GM18907 (cell line): ENCODE measurements around the gene FILIP1L.
A peak's percentile ranks its signal among the peaks of the same experiment; 100 is the strongest.

Experiments
- ATAC-seq: cut with Tn5 transposase; IDR thresholded peaks from one replicate; pipeline ENCODE4 v1.9.1; 2021; ENCODE audit warnings: mild to moderate bottlenecking, moderate library complexity; ENCODE audit not compliant: unreplicated experiment

The FILIP1L gene

DNA sequence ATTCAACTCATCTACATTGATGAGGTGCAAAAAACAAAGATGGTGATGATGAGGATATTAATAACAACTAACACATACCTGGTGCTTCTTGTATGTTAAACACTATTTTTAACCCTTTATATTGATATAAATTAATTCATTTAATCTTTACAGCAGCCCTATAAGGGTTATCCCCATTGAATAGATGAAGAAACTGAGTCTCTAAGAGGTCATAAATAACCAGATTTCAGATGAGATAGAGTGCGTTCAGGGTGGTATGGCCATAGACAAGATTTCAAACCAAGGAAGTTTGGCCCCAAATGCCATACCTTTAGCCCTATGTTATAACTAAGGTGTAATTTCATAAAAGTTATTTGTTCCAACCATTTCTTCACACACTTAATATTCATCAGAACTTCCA, 214.1 kb downstream of the FILIP1L start:
- ATAC-seq = no peak

DNA sequence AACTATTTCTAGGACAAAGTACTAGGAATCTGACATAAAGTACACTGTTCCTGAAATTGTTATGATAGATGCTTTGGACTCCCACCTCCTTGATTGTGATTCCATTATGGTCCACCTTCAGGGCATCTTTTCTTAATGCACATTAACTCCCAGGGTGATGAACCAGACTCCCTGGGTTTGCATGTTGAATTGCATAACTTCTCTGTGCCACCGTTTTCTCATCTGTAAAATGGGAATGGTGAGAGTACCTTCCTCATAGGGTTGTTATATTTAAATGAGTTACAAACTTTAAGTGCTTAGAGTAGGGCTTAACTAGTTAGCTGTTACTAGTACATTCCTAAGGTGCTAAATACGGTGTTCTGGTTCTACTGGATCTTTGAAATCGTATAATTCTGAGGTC, 214.7 kb downstream of the FILIP1L start:
- ATAC-seq = no peak

DNA sequence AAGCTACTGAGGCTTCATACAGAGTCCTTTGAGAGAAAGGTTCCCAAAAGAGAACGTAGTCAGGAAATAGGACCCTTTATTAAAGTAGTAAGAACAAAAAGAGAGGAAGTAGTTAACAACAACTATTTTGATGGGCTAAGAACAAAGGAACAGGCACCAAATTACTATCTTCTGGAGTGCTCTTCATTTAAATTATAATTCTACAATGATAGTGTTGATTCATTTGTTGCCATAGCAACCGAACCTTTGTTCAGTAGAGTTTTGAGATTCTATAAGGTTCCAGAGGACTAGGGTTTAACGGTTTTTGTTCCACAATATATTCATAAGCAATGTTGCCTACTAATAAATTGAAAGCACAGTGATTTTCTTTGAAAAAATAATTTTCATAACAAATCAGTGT, 217.8 kb downstream of the FILIP1L start:
- ATAC-seq = no peak

DNA sequence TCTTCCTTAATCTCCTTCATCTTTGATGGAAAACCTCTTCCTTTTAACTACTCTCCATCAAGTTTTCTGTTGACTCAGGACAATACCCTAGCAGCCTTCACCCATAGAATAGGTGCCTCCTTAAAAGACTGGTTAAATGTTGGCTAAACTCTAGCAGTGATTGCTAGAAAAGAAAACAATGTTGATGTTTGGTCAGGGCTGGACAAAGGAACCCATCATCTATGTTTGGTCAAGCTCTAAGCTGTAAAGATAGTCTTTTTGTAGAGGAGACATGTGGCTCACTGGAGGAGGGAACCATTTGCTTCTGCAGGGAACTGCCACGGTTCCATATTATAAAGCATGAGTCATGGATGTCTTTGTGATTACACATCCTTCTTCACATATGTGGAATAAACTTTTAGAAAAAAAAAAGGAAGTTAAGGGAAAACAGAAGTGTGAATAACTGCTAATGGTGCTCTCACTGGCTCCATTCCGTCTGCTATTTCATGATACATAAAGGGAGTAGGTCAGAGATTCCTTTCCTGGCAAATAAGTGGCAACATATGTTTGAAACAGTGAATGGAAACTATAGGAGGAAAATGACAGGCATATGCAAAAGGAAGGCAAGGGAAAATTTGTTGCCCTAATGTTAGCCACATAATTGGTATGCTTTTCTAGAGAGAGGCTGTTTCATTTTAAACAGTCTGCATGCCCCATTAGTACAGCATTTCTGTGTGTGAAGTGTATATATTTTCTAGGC, 218.4 kb downstream of the FILIP1L start:
- ATAC-seq = no peak

DNA sequence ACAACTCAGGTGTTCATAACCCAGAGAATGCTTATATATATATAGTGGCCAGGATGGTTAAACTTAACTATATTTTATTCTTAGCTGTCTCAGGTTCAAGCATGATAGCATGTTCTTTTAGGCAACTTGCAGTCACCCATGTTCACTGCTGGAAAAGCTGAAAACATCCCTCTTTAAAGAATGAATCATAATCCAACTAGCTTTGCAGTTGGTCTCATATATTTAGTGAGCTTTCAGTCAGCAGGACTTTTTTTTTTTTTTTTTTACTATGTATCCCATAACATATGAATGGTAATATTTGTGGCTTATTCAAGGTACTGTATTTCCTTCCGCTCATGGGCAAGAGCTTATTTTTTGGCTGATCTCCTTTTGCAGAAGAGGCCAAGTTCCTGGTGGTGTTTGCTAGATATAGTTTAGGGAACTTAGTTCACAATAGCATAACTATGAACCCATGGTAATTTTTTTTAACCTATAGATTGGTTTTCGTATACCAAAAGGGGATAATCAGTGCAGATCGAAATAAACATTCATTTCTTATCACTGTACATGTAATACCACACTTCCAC, 219.1 kb downstream of the FILIP1L start:
- no peak for ATAC-seq

DNA sequence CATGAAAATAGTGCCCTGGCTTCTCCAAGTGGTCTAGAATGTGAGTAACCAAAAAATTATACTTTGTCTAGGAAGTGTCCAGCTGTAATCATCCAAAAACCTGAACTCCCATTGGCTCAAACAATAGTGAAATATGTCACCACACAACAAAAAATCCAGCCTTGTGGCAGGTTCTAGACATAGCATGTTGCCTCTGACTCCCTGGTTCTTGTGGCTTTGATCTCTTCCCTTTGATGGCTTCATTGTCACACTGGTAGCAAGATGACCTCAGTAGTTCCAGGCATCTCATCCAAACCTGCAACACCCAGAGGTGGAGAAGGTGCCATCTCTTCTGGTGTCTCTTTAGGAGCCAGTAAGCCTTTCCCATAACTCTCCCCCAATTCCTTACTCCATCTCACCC, 222.0 kb downstream of the FILIP1L start:
- ATAC-seq = no peak

DNA sequence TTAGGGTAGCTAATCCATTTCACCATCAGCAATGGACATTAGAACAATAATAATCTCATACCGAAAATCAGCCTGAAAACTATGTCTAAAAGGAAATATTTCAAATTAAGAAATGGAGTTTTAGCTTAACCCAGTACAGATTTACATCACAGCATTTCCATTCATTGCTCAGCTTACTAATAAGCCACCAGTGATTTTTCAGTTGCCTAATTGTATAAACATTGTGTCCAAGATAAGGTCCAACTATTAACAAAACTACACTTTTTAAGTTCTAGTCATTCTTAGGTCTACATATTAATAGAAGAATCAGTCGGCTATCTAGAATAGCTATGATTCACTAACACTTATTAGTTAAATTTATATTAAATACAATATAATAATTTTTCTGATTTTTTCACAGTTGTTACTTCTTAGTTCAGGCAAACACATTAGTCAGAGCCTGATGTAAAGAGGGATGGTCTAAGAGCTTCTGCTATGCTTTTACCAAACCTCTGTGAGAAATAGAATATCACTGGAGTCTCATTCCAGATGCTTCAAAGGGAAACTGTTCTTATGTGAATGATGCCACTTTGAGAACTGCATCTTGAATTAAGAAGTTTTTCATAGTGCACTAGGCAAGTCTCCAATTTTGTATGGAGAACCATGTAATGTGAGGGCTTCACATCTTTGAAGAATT, 222.6 kb downstream of the FILIP1L start:
- ATAC-seq = no peak

DNA sequence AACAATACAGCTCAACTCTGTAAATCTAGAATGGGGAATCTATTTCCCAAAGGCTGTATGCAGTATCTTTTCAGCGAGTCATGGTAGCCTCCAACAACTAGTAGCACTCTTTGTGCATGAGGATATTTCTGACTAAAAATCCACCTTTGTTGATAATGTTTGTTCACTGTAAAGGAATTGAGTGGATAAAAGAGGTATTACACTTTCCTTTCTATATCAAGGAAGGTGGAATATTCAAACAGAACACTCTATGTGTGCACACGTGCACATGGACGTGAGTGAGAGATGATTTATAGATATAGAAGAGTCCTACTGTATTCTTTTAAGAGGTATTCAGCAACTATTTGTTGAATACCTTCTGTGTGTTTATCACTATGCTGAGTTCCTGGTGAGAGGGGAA, 228.4 kb downstream of the FILIP1L start:
- no peak for ATAC-seq

DNA sequence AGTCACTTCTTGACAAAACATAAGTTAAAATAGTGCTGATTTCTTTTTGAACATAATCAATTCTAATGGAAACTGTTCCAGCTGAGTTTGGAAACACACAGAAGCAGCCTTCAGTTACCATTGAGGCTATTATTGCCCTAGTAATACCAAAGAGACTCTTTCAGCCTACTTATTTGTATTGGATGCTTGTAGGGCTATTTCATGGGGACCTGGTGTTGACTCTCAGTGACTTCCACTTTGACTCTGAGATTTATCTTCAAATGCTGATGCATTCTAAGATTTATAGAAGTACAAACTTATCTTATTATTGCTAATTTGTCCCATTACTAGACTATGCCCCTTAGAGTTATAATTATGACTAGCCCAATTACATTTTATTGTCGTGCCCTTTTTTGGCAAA, 229.2 kb downstream of the FILIP1L start:
- no peak for ATAC-seq

DNA sequence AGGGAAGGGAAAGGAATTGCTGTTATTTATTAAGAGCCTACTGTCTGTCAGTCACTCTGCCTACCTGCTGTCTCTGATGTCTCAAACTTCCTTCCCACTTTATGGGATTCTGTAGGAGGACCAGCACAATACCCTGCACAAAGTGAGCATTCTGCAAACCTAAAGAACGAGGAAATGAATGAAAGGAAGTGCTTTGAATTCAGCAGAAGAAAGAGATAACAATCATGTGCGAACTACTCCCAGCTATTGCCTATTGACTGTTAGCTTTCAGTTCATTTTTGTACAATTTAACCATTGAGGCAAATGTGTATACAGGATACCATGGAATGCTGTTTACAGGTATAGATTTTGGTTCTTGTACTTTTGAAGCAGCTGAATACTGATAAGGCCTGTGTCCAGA, 229.8 kb downstream of the FILIP1L start:
- no peak for ATAC-seq

DNA sequence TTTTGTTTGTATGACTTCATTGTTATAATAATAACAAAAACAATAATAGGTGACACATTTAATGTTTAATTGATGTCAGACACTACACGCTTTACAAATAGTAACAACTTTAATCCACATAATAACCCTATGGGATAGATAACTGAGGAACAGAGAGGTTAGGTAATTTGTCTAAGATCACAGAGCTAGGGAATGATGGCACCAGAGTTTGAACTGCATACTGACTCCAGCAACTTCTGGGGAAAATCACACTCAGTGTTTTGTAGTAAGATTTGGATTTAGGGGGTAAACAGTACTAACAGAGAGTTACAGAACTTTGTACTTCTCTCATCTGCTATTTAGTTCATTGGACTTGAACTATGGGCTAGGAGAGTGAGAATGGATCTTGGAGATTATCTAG, 230.6 kb downstream of the FILIP1L start:
- no peak for ATAC-seq

DNA sequence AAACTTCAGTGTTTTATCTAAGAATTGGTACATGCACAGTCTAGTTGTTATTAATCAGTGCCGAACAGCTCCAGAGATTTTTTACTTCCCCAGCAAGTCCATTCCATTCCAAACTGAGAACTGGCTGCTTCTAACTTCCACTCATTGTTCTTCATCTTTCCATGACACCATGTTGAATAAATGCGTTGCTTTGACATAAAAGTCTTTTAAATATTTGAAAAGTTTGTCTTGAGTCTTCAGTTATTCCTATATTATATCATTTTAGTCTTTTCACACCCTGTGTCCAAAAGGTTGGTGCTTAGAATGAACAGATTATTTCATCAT, 231.2 kb downstream of the FILIP1L start:
- no peak for ATAC-seq

DNA sequence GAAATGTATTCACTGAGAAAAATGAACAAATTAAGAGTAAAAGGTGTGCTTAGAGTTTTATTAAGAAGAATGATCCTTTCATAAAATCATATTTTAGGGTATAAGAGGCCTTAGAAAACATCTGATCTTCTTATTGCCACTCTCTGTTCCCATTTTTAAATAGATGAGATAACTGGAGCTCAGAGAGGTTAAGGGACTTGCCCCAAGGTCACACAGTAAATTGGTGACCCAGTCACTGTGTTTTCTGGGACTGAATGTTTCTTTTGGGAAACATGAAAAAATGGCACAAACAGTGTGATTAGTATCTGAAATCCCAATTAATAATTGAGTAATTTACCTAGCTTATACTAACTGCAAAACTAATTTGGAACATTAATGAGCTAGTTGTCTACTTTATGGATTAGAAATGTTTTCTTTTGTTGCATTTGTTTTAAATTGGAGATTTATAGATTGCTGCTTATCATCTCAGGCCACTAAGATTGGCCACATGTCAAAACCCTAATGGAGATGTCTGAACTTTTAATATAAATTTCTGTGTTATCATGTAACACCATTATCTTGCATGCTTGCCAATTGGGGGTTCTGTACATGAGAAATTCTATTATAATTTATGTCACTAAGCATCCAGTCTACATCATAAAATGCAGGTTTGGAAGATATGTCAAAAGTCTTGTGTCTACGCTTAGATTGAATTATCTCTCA, 231.7 kb downstream of the FILIP1L start:
- no peak for ATAC-seq

DNA sequence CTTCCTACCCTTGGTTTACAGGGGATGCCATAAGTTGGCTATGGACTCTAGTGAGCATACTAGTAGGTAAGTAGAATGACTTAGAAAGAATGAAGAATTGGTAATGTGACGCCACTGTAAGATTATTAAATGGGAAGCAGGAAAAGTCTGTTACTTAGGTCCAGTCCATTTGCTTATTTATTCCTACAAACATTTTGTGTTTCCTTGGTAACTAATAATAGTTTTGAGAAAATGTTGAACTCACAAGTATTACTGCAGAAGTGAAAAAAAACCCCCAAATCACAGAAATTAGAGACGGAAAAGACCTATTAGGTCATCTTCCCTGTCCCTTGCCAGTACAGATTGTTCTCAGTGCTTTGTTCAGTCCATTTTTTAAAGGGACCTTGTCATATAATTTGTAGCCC, 233.2 kb downstream of the FILIP1L start:
- ATAC-seq = no peak

DNA sequence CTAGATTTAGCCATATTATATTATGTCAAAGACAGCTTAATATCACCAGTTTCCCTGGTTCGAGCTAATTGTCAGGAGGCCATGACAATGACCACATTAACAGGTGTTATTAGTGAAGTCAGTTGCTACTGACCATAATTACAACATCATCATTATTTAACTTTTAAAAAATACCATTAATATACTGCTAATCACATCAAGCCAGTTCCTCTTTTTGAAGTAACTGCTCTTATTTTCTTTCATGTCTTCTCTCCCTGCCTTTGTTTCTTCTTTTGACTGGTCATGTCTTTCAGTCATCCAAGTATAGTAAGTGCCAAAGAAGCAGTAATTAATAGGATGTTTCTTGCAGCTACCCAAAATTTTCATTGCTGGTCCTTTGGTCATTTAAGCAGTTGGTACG, 235.0 kb downstream of the FILIP1L start:
- no peak for ATAC-seq

DNA sequence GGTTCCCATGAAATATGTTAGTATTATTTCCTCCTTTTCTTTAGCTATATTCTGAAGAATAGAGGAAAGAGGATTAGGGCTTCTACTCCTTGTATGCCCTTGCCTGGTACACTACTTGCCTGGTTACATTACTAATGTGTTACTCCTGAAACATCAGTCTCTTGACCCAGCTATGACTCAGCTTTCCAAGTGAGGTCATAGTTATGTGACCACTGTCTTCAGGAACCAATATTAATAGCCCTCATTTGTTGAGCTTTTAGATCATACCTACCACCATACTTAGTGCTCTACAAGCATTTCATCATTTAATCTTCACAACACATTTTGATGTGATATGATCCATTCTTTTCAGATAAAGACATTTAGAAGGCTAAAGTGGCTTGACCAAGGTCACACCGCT, 236.3 kb downstream of the FILIP1L start:
- ATAC-seq = peak; percentile 60

DNA sequence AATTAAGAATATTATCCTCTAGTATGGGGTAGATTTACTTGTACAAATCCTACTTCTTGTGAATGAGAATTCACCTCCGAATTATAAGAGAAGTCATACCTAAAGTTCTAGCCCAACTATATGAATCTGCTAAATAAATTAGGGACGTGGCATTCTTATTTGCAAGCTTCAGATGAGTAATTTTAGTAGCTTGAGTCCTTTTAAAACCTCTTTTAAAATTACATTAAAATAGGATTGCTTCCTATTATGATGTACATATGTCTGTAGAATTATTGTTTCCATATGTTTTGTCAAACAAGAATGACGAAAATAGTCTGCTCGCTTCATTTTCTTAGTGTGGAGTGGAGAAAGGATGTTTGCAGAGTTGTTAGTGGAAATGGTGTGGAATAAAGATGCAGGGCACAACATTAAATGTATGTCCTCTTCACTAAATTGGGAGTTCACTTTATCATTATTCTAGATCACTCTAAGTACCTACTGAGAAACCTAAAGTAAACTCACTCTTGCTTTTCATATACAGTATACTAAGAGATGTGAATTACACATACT, 237.2 kb downstream of the FILIP1L start:
- ATAC-seq = no peak

DNA sequence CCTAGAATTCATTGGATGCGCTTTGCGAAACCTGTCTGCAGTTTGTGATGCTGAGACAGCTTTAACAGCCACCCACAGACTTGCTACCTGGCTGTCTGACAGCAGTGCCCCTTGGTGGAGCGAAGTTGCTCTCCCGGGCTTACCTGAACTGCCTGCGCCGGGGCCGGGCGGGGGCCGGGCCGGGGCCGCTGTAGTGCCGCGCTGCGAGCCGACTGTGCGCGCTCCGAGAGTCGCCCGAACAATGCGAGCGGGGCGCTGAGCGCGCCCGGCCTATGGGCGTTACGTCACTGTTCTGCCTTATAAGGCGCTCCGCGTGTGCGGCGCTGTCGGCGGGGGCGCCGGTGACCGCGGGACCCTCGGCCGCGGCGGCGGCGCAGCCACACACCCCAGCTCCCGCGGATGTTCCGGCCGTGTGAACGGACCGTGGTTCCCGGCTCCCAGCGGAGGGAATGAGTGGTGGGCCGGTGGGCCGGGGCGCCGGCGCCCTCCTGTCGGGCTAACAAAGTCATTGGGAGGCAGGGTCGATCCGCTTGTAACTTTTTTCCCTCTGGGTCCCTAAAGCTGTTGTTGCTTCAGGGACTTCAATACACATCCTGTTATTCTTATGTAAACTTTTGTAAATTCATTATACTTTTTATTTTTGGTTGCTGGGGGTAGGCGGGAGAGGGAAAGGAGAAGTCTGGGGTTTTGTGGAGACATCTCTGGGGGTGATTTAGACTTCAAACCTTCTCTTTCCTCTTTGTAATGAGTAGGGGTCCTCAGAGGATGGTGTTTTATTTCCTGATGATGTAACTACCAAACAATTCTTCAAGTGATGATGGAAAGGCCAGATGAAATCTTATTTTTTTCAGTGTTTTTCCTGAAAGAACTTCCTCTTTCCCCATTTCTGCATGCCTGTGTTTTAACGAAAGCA, 238.1 kb downstream of the FILIP1L start:
- peak; percentile 88 for ATAC-seq

DNA sequence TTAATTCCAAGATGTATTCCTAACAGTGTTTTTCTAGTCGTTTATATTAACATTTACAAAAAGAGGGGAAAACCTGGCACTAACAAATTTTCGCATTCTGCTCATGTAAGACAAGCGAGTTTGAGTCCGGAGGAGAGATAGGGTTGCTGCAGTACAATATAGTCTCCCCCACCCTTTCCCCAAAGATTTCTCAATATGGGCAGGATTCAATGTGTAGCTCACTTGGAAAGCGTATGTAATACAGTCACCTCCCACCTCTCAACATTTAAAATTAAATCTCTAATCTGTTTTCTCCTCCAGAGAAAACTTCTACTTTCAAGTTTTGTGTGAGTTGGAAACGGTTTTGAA, 238.7 kb downstream of the FILIP1L start:
- ATAC-seq = no peak

DNA sequence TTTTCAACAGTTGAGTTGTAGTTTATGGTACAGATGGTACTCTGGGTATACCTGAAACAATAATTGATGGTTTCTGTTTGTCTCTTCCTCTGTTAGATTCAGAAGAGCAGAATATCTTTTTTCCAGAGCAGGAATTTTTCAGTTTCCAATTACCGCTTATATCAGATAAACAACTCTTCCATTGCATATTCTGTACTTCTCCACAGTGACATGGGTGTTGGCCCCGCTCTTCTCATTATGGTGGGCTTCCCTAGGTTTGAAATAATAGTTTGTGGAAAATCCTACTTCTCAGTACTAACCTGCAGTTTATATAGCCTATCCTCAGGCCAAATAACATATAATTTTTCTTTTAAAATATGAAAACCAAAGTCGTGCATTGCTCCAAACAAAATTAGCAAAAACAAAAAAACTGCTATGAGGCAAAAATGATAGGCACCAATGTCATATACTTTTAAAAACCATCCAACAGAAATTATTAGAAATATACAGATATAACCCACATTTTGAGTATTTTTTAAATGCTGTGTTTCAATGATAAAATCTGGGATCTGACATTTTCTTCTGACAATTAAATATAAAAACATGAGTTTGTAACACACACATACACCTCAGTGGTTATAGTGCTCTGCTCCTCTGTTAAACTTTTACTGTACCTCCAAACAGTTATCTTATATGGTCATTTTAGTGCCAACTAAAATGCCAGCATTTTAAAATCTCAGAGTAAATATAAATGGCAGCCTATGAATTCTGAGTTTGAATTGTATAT, 239.9 kb downstream of the FILIP1L start:
- ATAC-seq = no peak
